Spleen (tissue), 11 donors: ENCODE measurements around the gene E2F7. TPM values are rescaled to one million over a fixed set of nuclear protein-coding genes. Genes with fewer than 3 reads are reported as not detected.

Experiments
- DNase-seq: peaks from one replicate; pipeline ENCODE4 v3.0.0-alpha.2; 2020
- H3K27ac ChIP-seq, 8 donors: fragments of 200-600 bp; sonication (generic) in 7 of 8; 1 replicate in 4 of 8; 2 replicates in 4 of 8; pipeline versions ENCODE4 v1.5.0 to v1.8.0; 2016 to 2021; ENCODE audit warnings: inconsistent platforms in 4 of 8, mild to moderate bottlenecking in 4 of 8, moderate library complexity in 1 of 8
- H3K27me3 ChIP-seq, 7 donors: fragments of 200-600 bp; sonication (generic) in 6 of 7; replicated peaks in 1 of 7; 1 replicate in 4 of 7; 2 replicates in 3 of 7; pipeline versions ENCODE4 v1.5.0 to v1.8.0; 2016 to 2021; ENCODE audit warnings: inconsistent platforms in 3 of 7, mild to moderate bottlenecking in 1 of 7
- H3K36me3 ChIP-seq, 6 donors: fragments of 200-600 bp; sonication (generic) in 5 of 6; 1 replicate in 4 of 6; 2 replicates in 2 of 6; pipeline versions ENCODE4 v1.5.0 to v1.8.0; 2016 to 2021; ENCODE audit warnings: inconsistent platforms in 2 of 6
- H3K4me1 ChIP-seq, 6 donors: fragments of 200-600 bp; sonication (generic) in 5 of 6; 1 replicate in 3 of 6; 2 replicates in 3 of 6; pipeline versions ENCODE4 v1.5.0 to v1.8.0; 2016 to 2021; ENCODE audit warnings: inconsistent platforms in 3 of 6
- H3K4me3 ChIP-seq, 8 donors: fragments of 200-600 bp; sonication (generic) in 7 of 8; 1 replicate in 4 of 8; 2 replicates in 4 of 8; pipeline versions ENCODE4 v1.5.0 to v1.8.0; 2016 to 2021; ENCODE audit warnings: inconsistent platforms in 4 of 8, mild to moderate bottlenecking in 4 of 8, moderate library complexity in 2 of 8
- H3K9me3 ChIP-seq, 8 donors: fragments of 200-600 bp; sonication (generic) in 7 of 8; 1 replicate in 4 of 8; 2 replicates in 4 of 8; pipeline versions ENCODE4 v1.5.0 to v1.8.0; 2016 to 2021; ENCODE audit warnings: inconsistent platforms in 4 of 8
- CTCF ChIP-seq, 11 experiments: fragments of 200-600 bp in 7 of 11; fragments of 450-650 bp in 4 of 11; sonication (generic) in 4 of 11; IDR thresholded peaks in 8 of 11; conservative IDR thresholded peaks in 3 of 11; 1 replicate in 7 of 11; 2 replicates in 4 of 11; pipeline versions ENCODE4 v1.4.0 to v1.8.0; 2016 to 2021; ENCODE audit warnings: antibody characterized with exemption in 11 of 11, inconsistent platforms in 4 of 11, mild to moderate bottlenecking in 1 of 11
- POLR2A ChIP-seq, 3 donors: fragments of 450-650 bp; IDR thresholded peaks; one replicate each; pipeline ENCODE4 v1.5.1; 2017; ENCODE audit warnings: antibody characterized with exemption in 3 of 3, mild to moderate bottlenecking in 1 of 3
- POLR2AphosphoS5 ChIP-seq, 3 donors: sonication (generic); formaldehyde crosslinking; IDR thresholded peaks; one replicate each; pipeline ENCODE4 v1.5.1; 2017; ENCODE audit warnings: antibody characterized with exemption in 3 of 3
- WGBS, 5 donors: extraction: QIAGEN DNeasy Blood & Tissue Kit in 3 of 5; methylation state at CpG; one replicate each; pipeline versions ENCODE4 v1.1.5 to v1.1.7; 2013 to 2018; 5-methylcytosine and 5-hydroxymethylcytosine counted together
- intact Hi-C: fragments of 100-400 bp; cut with DNase I; formaldehyde crosslinking; loops from one replicate; pipeline ENCODE4 v1.15.0; 2023; ENCODE audit warnings: low total_unique reads
- polyA plus RNA-seq, 3 donors: library from polyadenylated mRNA; stranded (reverse); fragments of 200-250 nt; gene quantifications; one replicate each; pipeline ENCODE4 v1.2.1, GENCODE V29; 2013
- total RNA-seq, 7 donors: library from RNA; depleted of rRNA in 3 of 7; stranded (reverse); fragments of >200 nt in 3 of 7; fragmentation: NEBNext Ultra II Directional in 4 of 7; extraction: Animal tissue kit (Norgen Biotek cat#: 25700) in 4 of 7; gene quantifications; one replicate each; pipeline versions ENCODE4 v1.1.0 to v1.2.1, GENCODE V29; 2016 to 2021
- donor health status: healthy with polysubstance abuse.
- donor health status: DM: no; HTN: no; CAD: no; lungs with moderate emphysema.
- donor health status: DM: no; HTN: no; CAD: no.
- donor health status: Bipolar disorder and iron deficiency.
- donor health status: healthy.
- donor health status: DM: no; HTN: no; CAD: no.
- donor health status: DM: yes; HTN: yes; CAD: no.

The E2F7 gene
- total and polyA plus RNA-seq, 10 donors = 0.09 to 2.2 (median 0.95) TPM

GRCh38 chr12:77062846-77063461 is 2.4 kb downstream of the E2F7 start:
- H3K27me3 ChIP-seq = peaks cover 0 to 24% (median 13%) of the 10 kb centered on the region in 7 donors
- peaks cover 8 to 56% (median 28%) of the 10 kb centered on the region in 6 donors for H3K4me1 ChIP-seq
- H3K9me3 ChIP-seq = no peaks in the 10 kb centered on the region
- H3K27ac ChIP-seq = no peak overlapping the region
- WGBS, 5 donors = 66 to 77% (median 70%) methylated on average over 12 of the region's 12 CpGs
- TF ChIP-seq POLR2AphosphoS5 (IDR thresholded peaks at IDR 0.05) (no peak), POLR2A (IDR thresholded peaks at IDR 0.05) (no peak), CTCF (IDR thresholded peaks at IDR 0.05 in 8 of 11, conservative IDR thresholded peaks at IDR 0.05 in 3 of 11) (no peak)
- DNase-seq = no peak
- peak overlapping the region in 3 of 8 donors; percentile 6 to 47 (median 11) for H3K4me3 ChIP-seq
- no peaks in the 10 kb centered on the region for H3K36me3 ChIP-seq
- intact Hi-C loops = no loop called here

- no peak for DNase-seq
- WGBS, 5 donors = 50 to 78% (median 73%) methylated on average over 1 of the region's 1 CpG
- peak overlapping the region in 3 of 8 donors; percentile 6 to 47 (median 11) for H3K4me3 ChIP-seq
Measured at GRCh38 chr12:77062396-77062795, 3.0 kb downstream of the E2F7 start.

DNA sequence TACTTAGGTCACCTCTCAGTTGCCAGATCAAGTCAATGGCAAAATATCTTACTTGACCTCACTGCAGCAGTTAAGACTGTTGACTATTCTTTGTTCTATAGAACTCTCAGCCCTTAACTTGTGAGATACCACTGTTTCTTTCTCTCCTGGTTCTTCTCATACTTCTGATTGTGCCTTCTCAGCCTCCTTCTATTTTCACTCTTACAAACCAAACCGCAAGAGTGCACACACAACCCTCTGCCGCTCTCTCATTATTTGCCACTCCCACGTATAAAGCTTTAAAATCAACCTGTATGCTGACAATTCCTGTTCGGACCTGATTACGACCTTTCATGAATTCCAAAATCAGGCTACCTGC is 4.5 kb downstream of the E2F7 start:
- WGBS, 5 donors = 82 to 86% (median 84%) methylated on average over 5 of the region's 5 CpGs
- Histone ChIP-seq H3K9me3 (no peaks in the 10 kb centered on the region), H3K36me3 (no peaks in the 10 kb centered on the region), H3K4me1 (peaks cover 8 to 50% (median 23%) of the 10 kb centered on the region in 6 donors), H3K4me3 (no peak overlapping the region), H3K27ac (no peak overlapping the region), H3K27me3 (peaks cover 0 to 24% (median 13%) of the 10 kb centered on the region in 7 donors)
- TF ChIP-seq POLR2AphosphoS5 (IDR thresholded peaks at IDR 0.05) (no peak), CTCF (IDR thresholded peaks at IDR 0.05 in 8 of 11, conservative IDR thresholded peaks at IDR 0.05 in 3 of 11) (no peak), POLR2A (IDR thresholded peaks at IDR 0.05) (no peak)
- DNase-seq = no peak
- intact Hi-C loops = no loop called here

More at GRCh38 chr12:77062396-77062795, 3.0 kb downstream of the E2F7 start:
- H3K27me3 ChIP-seq = peaks cover 0 to 24% (median 13%) of the 10 kb centered on the region in 7 donors
- no peak overlapping the region for H3K27ac ChIP-seq
- no peaks in the 10 kb centered on the region for H3K36me3 ChIP-seq
- H3K4me1 ChIP-seq = peaks cover 8 to 56% (median 28%) of the 10 kb centered on the region in 6 donors
- intact Hi-C loops = no loop called here
- TF ChIP-seq CTCF (IDR thresholded peaks at IDR 0.05 in 8 of 11, conservative IDR thresholded peaks at IDR 0.05 in 3 of 11) = no peak
- no peak for TF ChIP-seq POLR2A (IDR thresholded peaks at IDR 0.05)
- TF ChIP-seq POLR2AphosphoS5 (IDR thresholded peaks at IDR 0.05) = no peak
- H3K9me3 ChIP-seq = no peaks in the 10 kb centered on the region

GRCh38 chr12:77060136-77060882 is 5.1 kb downstream of the E2F7 start:
- Histone ChIP-seq H3K9me3 (no peaks in the 10 kb centered on the region), H3K4me3 (no peak overlapping the region), H3K4me1 (peaks cover 8 to 47% (median 21%) of the 10 kb centered on the region in 6 donors), H3K27ac (no peak overlapping the region), H3K27me3 (peaks cover 0 to 24% (median 13%) of the 10 kb centered on the region in 7 donors), H3K36me3 (no peaks in the 10 kb centered on the region)
- 56 to 74% (median 66%) methylated on average over 3 of the region's 3 CpGs for WGBS, 5 donors
- intact Hi-C loops = no loop called here
- TF ChIP-seq CTCF (IDR thresholded peaks at IDR 0.05 in 8 of 11, conservative IDR thresholded peaks at IDR 0.05 in 3 of 11) (no peak), POLR2A (IDR thresholded peaks at IDR 0.05) (no peak)
- DNase-seq = no peak
